Measurements from ENCODE around the gene RAB3C. TPM values are rescaled to one million over a fixed set of nuclear protein-coding genes. Genes with fewer than 3 reads are reported as not detected.

The RAB3C gene
- total and polyA plus RNA-seq, 2 experiments from 2014 or later, result 15.0 to 30.6 TPM

DNA sequence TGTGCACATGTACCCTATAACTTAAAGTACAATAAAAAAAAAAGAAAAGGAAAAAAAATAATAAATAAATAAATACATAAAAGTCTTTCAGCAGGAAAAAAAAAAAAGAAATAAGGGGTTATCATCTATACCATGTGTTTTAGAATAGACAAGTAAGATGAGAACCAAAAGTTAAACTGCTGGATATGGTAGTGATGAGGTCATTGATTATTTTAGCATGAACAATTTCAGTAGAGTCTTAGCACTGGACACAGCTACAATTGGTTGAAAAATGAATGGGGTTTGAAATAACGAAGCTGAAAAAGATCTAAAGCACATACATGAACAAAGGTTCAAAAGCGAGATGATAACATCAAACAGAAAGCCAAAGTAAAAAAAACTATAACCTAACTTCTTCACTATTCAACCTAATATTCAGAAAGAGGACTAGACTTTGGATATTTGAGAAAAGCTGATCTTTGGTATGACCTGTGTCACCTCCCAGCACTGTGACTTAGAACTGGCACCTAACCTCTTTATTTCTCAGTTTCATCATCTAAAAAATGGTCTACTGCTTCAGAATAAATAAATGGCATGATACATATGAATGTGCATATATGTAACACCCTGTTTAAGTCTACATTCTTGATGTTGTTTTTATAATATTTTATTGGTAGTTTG, 133.3 kb downstream of the RAB3C start:
- DNase-seq (ENCODE audit: low spot score) (no peak), ATAC-seq (no peak)
- Mint-ChIP-seq H3K27ac (no peak overlapping the region), H3K27me3 (ENCODE audit: insufficient read depth, low read depth, poor library complexity) (no peaks in the 10 kb centered on the region), H3K4me3 (no peak overlapping the region), H3K4me1 (peaks cover 45% of the 10 kb centered on the region), H3K9me3 (peaks cover 7% of the 10 kb centered on the region; the same call in 2 of the 3 replicates), H3K36me3 (ENCODE audit: low read depth) (peaks cover 13% of the 10 kb centered on the region)
- H3F3A ChIP-seq (replicated peaks; ENCODE audit: low read depth), result no peaks in the 10 kb centered on the region
- no peaks in the 10 kb centered on the region for H3K27me3 ChIP-seq (ENCODE audit: insufficient read depth)
- H3K79me2 ChIP-seq (replicated peaks; ENCODE audit: insufficient read depth), result no peaks in the 10 kb centered on the region
- peaks cover 24% of the 10 kb centered on the region for H3K4me1 ChIP-seq (ENCODE audit: insufficient read depth)
- H3K4me3 ChIP-seq, result no peak overlapping the region
- no peaks in the 10 kb centered on the region for H3K9me2 ChIP-seq (ENCODE audit: insufficient read depth)
- H4K20me1 ChIP-seq (replicated peaks; ENCODE audit: insufficient read depth), result no peaks in the 10 kb centered on the region
- TF ChIP-seq CREB1 (CRISPR knock-in tag; IDR thresholded peaks at IDR 0.05; ENCODE audit: low read depth) (no peak), POLR2AphosphoS5 (IDR thresholded peaks at IDR 0.05; ENCODE audit: low read depth) (no peak), EZH2 (IDR thresholded peaks at IDR 0.05; ENCODE audit: low read depth, unreplicated experiment) (no peak), NANOG (IDR thresholded peaks at IDR 0.05; ENCODE audit: borderline replicate concordance) (no peak), ZNF114 (CRISPR knock-in tag; IDR thresholded peaks at IDR 0.05) (no peak), ZNF331 (CRISPR knock-in tag; IDR thresholded peaks at IDR 0.05; ENCODE audit: low read depth) (no peak), JUNB (IDR thresholded peaks at IDR 0.05; ENCODE audit: unreplicated experiment) (no peak), EZH2phosphoT487 (IDR thresholded peaks at IDR 0.05; ENCODE audit: unreplicated experiment) (no peak)
- TF ChIP-seq, protein P1, sequence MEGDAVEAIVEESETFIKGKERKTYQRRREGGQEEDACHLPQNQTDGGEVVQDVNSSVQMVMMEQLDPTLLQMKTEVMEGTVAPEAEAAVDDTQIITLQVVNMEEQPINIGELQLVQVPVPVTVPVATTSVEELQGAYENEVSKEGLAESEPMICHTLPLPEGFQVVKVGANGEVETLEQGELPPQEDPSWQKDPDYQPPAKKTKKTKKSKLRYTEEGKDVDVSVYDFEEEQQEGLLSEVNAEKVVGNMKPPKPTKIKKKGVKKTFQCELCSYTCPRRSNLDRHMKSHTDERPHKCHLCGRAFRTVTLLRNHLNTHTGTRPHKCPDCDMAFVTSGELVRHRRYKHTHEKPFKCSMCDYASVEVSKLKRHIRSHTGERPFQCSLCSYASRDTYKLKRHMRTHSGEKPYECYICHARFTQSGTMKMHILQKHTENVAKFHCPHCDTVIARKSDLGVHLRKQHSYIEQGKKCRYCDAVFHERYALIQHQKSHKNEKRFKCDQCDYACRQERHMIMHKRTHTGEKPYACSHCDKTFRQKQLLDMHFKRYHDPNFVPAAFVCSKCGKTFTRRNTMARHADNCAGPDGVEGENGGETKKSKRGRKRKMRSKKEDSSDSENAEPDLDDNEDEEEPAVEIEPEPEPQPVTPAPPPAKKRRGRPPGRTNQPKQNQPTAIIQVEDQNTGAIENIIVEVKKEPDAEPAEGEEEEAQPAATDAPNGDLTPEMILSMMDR (conservative IDR thresholded peaks at IDR 0.05; ENCODE audit: low read depth in 2 of 2), result no peak
- TF ChIP-seq, protein P2, sequence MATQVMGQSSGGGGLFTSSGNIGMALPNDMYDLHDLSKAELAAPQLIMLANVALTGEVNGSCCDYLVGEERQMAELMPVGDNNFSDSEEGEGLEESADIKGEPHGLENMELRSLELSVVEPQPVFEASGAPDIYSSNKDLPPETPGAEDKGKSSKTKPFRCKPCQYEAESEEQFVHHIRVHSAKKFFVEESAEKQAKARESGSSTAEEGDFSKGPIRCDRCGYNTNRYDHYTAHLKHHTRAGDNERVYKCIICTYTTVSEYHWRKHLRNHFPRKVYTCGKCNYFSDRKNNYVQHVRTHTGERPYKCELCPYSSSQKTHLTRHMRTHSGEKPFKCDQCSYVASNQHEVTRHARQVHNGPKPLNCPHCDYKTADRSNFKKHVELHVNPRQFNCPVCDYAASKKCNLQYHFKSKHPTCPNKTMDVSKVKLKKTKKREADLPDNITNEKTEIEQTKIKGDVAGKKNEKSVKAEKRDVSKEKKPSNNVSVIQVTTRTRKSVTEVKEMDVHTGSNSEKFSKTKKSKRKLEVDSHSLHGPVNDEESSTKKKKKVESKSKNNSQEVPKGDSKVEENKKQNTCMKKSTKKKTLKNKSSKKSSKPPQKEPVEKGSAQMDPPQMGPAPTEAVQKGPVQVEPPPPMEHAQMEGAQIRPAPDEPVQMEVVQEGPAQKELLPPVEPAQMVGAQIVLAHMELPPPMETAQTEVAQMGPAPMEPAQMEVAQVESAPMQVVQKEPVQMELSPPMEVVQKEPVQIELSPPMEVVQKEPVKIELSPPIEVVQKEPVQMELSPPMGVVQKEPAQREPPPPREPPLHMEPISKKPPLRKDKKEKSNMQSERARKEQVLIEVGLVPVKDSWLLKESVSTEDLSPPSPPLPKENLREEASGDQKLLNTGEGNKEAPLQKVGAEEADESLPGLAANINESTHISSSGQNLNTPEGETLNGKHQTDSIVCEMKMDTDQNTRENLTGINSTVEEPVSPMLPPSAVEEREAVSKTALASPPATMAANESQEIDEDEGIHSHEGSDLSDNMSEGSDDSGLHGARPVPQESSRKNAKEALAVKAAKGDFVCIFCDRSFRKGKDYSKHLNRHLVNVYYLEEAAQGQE (IDR thresholded peaks at IDR 0.05; ENCODE audit: unreplicated experiment), result no peak
- TF ChIP-seq, protein P3, sequence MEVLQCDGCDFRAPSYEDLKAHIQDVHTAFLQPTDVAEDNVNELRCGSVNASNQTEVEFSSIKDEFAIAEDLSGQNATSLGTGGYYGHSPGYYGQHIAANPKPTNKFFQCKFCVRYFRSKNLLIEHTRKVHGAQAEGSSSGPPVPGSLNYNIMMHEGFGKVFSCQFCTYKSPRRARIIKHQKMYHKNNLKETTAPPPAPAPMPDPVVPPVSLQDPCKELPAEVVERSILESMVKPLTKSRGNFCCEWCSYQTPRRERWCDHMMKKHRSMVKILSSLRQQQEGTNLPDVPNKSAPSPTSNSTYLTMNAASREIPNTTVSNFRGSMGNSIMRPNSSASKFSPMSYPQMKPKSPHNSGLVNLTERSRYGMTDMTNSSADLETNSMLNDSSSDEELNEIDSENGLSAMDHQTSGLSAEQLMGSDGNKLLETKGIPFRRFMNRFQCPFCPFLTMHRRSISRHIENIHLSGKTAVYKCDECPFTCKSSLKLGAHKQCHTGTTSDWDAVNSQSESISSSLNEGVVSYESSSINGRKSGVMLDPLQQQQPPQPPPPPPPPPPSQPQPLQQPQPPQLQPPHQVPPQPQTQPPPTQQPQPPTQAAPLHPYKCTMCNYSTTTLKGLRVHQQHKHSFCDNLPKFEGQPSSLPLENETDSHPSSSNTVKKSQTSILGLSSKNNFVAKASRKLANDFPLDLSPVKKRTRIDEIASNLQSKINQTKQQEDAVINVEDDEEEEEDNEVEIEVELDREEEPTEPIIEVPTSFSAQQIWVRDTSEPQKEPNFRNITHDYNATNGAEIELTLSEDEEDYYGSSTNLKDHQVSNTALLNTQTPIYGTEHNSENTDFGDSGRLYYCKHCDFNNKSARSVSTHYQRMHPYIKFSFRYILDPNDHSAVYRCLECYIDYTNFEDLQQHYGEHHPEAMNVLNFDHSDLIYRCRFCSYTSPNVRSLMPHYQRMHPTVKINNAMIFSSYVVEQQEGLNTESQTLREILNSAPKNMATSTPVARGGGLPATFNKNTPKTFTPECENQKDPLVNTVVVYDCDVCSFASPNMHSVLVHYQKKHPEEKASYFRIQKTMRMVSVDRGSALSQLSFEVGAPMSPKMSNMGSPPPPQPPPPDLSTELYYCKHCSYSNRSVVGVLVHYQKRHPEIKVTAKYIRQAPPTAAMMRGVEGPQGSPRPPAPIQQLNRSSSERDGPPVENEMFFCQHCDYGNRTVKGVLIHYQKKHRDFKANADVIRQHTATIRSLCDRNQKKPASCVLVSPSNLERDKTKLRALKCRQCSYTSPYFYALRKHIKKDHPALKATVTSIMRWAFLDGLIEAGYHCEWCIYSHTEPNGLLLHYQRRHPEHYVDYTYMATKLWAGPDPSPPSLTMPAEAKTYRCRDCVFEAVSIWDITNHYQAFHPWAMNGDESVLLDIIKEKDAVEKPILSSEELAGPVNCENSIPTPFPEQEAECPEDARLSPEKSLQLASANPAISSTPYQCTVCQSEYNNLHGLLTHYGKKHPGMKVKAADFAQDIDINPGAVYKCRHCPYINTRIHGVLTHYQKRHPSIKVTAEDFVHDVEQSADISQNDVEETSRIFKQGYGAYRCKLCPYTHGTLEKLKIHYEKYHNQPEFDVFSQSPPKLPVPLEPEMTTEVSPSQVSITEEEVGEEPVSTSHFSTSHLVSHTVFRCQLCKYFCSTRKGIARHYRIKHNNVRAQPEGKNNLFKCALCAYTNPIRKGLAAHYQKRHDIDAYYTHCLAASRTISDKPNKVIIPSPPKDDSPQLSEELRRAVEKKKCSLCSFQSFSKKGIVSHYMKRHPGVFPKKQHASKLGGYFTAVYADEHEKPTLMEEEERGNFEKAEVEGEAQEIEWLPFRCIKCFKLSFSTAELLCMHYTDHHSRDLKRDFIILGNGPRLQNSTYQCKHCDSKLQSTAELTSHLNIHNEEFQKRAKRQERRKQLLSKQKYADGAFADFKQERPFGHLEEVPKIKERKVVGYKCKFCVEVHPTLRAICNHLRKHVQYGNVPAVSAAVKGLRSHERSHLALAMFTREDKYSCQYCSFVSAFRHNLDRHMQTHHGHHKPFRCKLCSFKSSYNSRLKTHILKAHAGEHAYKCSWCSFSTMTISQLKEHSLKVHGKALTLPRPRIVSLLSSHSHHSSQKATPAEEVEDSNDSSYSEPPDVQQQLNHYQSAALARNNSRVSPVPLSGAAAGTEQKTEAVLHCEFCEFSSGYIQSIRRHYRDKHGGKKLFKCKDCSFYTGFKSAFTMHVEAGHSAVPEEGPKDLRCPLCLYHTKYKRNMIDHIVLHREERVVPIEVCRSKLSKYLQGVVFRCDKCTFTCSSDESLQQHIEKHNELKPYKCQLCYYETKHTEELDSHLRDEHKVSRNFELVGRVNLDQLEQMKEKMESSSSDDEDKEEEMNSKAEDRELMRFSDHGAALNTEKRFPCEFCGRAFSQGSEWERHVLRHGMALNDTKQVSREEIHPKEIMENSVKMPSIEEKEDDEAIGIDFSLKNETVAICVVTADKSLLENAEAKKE (CRISPR knock-in tag; IDR thresholded peaks at IDR 0.05), result no peak
- TF ChIP-seq, protein P4, sequence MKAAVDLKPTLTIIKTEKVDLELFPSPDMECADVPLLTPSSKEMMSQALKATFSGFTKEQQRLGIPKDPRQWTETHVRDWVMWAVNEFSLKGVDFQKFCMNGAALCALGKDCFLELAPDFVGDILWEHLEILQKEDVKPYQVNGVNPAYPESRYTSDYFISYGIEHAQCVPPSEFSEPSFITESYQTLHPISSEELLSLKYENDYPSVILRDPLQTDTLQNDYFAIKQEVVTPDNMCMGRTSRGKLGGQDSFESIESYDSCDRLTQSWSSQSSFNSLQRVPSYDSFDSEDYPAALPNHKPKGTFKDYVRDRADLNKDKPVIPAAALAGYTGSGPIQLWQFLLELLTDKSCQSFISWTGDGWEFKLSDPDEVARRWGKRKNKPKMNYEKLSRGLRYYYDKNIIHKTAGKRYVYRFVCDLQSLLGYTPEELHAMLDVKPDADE (IDR thresholded peaks at IDR 0.05), result no peak
- H2AFZ ChIP-seq, result no peak overlapping the region
- H3K36me3 ChIP-seq (ENCODE audit: insufficient read depth), result no peaks in the 10 kb centered on the region
- no peak overlapping the region for H3K4me2 ChIP-seq
- H3K27ac ChIP-seq (ENCODE audit: low read depth), result no peak overlapping the region
